Adrenal gland (tissue), 12 donors: ENCODE results near the gene CCNT1. TPM values are rescaled to one million over a fixed set of nuclear protein-coding genes. Genes with fewer than 3 reads are reported as not detected.
"Not testable (repeated sequence)": the region's sequence is repeated elsewhere in the genome, so short reads cannot be mapped to it uniquely, and the experiment has no call there.

ENCODE experiments used
- DNase-seq, 7 donors: peaks; one replicate each; pipeline ENCODE4 v3.0.0-alpha.2; 2019 to 2020
- H3K27ac ChIP-seq, 5 donors: fragments of 200-600 bp; sonication (generic) in 4 of 5; 1 replicate in 3 of 5; 2 replicates in 2 of 5; pipeline versions ENCODE4 v1.5.1 to v1.8.0; 2016 to 2020; ENCODE audit warnings: mild to moderate bottlenecking in 1 of 5
- H3K27me3 ChIP-seq: fragments of 200-600 bp; 2 replicates; pipeline ENCODE4 v1.8.0; 2021
- H3K36me3 ChIP-seq, 2 donors: fragments of 200-600 bp; replicated peaks in 1 of 2; 1 replicate in 1 of 2; 2 replicates in 1 of 2; pipeline versions ENCODE4 v1.5.1 to v1.8.0; 2018 to 2022
- H3K4me1 ChIP-seq, 2 donors: fragments of 200-600 bp; replicated peaks in 1 of 2; 1 replicate in 1 of 2; 2 replicates in 1 of 2; pipeline versions ENCODE4 v1.5.1 to v1.8.0; 2018 to 2021
- H3K4me3 ChIP-seq, 4 donors: fragments of 200-600 bp; sonication (generic) in 3 of 4; one replicate each; pipeline ENCODE4 v1.5.1; 2016 to 2018
- H3K9me3 ChIP-seq, 3 donors: fragments of 200-600 bp; sonication (generic) in 1 of 3; replicated peaks in 1 of 3; 1 replicate in 2 of 3; 2 replicates in 1 of 3; pipeline versions ENCODE4 v1.5.1 to v1.8.0; 2016 to 2021
- POLR2A ChIP-seq, 2 donors: fragments of 450-650 bp; IDR thresholded peaks; one replicate each; pipeline ENCODE4 v1.6.1; 2017; ENCODE audit warnings: antibody characterized with exemption in 2 of 2, mild to moderate bottlenecking in 2 of 2, moderate library complexity in 1 of 2
- WGBS, 4 donors: extraction: QIAGEN DNeasy Blood & Tissue Kit in 2 of 4; methylation state at CpG; one replicate each; pipeline versions ENCODE4 v1.1.5 to v1.1.7; 2013 to 2017; 5-methylcytosine and 5-hydroxymethylcytosine counted together
- intact Hi-C, 2 donors: fragments of 100-400 bp; cut with DNase I; formaldehyde crosslinking; loops; one replicate each; pipeline versions ENCODE4 v1.14.1 to v1.15.0; 2022 to 2023
- polyA plus RNA-seq, 3 donors: library from polyadenylated mRNA; stranded (reverse); fragments of 200-250 nt in 2 of 3; fragments of 350-450 nt in 1 of 3; fragmentation: Illumina TruSeq in 1 of 3; extraction: RNeasy Lipid Tissue Mini Kit (QIAGEN cat#74804) in 1 of 3; gene quantifications; one replicate each; pipeline ENCODE4 v1.2.3, GENCODE V29; 2013 to 2014
- total RNA-seq, 9 donors: library from RNA; depleted of rRNA in 4 of 9; stranded (reverse); fragments of >200 nt in 4 of 9; fragments of 120-200 nt in 1 of 9; fragmentation: NEBNext Ultra II Directional in 1 of 9; extraction: Animal tissue kit (Norgen Biotek cat#: 25700) in 1 of 9; gene quantifications; one replicate each; pipeline versions ENCODE4 v1.1.0 to v1.2.4, GENCODE V29; 2013 to 2023
- TF ChIP-seq, protein P1 (sequence below), 6 experiments: fragments of 450-650 bp in 4 of 6; fragments of 200-600 bp in 2 of 6; sonication (generic) in 1 of 6; IDR thresholded peaks; 1 replicate in 5 of 6; 2 replicates in 1 of 6; pipeline versions ENCODE4 v1.5.1 to v1.8.0; 2016 to 2021; ENCODE audit warnings: antibody characterized with exemption in 6 of 6, mild to moderate bottlenecking in 2 of 6, moderate library complexity in 1 of 6
- donor health status: healthy with polysubstance abuse.
- donor health status: Bipolar disorder and iron deficiency.
- donor health status: DM: yes; HTN: yes; CAD: no.
- donor health status: DM: no; HTN: no; CAD: no.
- donor health status: DM: no; HTN: no; CAD: no.
- donor health status: DM: yes; HTN: yes; CAD: no.

CCNT1 gene
- total and polyA plus RNA-seq, 12 donors = 5.4 to 49.6 (median 24.9) TPM

DNA sequence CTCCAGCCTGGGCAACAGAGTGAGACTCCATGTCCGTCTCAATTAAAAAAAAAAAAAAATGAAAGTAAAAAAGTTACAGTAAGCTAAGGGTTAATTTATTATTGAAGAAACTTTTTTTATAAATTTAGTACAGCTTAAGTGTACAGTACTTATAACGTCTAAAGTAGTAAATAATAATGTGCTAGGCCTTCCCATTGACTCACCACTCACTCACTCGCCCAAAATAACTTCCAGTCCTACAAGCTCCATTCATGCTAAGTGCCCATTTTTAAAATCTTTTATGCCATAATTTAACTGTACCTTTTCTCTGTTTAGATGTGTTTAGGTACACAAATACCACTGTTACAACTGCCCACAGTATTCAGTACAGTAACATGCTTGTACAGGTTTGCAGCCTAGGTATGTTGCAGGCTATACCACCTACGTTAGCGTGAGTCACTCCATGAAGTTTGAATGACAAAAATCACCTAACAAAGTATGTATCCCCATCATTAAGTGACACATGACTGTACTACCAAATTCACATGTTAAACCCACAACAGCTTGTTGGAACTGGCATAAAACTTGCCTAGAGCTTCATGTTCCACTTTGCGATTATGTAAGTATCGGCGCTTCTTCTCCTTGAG is 45.2 kb downstream of the CCNT1 start:
- Histone ChIP-seq H3K27ac (no peak overlapping the region), H3K27me3 (no peaks in the 10 kb centered on the region), H3K36me3 (peaks cover 0 to 91% of the 10 kb centered on the region in 2 donors), H3K9me3 (no peaks in the 10 kb centered on the region), H3K4me3 (no peak overlapping the region), H3K4me1 (peaks cover 0 to 9% of the 10 kb centered on the region in 2 donors)
- intact Hi-C loops = no loop called here
- WGBS, 4 donors = 78 to 84% (median 82%) methylated on average over 8 of the region's 8 CpGs
- no peak for TF ChIP-seq POLR2A (IDR thresholded peaks at IDR 0.05)
- TF ChIP-seq, protein P1, sequence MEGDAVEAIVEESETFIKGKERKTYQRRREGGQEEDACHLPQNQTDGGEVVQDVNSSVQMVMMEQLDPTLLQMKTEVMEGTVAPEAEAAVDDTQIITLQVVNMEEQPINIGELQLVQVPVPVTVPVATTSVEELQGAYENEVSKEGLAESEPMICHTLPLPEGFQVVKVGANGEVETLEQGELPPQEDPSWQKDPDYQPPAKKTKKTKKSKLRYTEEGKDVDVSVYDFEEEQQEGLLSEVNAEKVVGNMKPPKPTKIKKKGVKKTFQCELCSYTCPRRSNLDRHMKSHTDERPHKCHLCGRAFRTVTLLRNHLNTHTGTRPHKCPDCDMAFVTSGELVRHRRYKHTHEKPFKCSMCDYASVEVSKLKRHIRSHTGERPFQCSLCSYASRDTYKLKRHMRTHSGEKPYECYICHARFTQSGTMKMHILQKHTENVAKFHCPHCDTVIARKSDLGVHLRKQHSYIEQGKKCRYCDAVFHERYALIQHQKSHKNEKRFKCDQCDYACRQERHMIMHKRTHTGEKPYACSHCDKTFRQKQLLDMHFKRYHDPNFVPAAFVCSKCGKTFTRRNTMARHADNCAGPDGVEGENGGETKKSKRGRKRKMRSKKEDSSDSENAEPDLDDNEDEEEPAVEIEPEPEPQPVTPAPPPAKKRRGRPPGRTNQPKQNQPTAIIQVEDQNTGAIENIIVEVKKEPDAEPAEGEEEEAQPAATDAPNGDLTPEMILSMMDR (IDR thresholded peaks at IDR 0.05) = no peak
- DNase-seq = no peak

DNA sequence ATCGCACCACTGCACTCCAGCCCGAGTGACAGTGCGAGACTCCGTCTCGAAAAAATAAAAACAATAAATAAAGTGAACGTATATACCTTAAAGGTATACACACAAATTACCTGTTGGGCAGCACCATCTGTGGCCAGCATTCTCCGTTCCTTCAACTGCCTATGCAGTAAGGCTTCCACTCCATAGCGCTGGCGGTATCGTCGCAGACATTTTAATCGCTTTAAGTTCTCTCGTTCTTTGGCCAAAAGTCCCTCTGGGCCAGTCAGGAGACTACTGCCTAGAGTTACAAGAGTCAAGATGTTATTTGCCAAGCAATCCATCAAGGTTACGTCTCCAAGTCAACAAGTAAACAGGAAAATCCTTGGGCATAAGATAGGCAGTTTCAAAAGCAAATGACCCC is 47.5 kb downstream of the CCNT1 start:
- WGBS, 4 donors = 87 to 91% (median 90%) methylated on average over 14 of the region's 14 CpGs
- peaks cover 0 to 99% of the 10 kb centered on the region in 2 donors for H3K36me3 ChIP-seq
- intact Hi-C loops = no loop called here
- no peaks in the 10 kb centered on the region for H3K9me3 ChIP-seq
- H3K27ac ChIP-seq = no peak overlapping the region
- TF ChIP-seq, protein P1 (IDR thresholded peaks at IDR 0.05) = no peak
- no peak for TF ChIP-seq POLR2A (IDR thresholded peaks at IDR 0.05)
- no peaks in the 10 kb centered on the region for H3K4me1 ChIP-seq
- H3K27me3 ChIP-seq = no peaks in the 10 kb centered on the region
- no peak for DNase-seq
- no peak overlapping the region for H3K4me3 ChIP-seq

- peaks cover 0 to 81% of the 10 kb centered on the region in 2 donors for H3K36me3 ChIP-seq
- no peaks in the 10 kb centered on the region for H3K4me1 ChIP-seq
- 91 to 97% (median 94%) methylated on average over 4 of the region's 4 CpGs for WGBS, 4 donors
- DNase-seq = no peak
- TF ChIP-seq, protein P1 (IDR thresholded peaks at IDR 0.05) = no peak
- no peak for TF ChIP-seq POLR2A (IDR thresholded peaks at IDR 0.05)
- no peaks in the 10 kb centered on the region for H3K27me3 ChIP-seq
- no peak overlapping the region for H3K27ac ChIP-seq
- no peaks in the 10 kb centered on the region for H3K9me3 ChIP-seq
- no peak overlapping the region for H3K4me3 ChIP-seq
- intact Hi-C loops = no loop called here
Measured at GRCh38 chr12:48659863-48660262, 56.6 kb downstream of the CCNT1 start.

DNA sequence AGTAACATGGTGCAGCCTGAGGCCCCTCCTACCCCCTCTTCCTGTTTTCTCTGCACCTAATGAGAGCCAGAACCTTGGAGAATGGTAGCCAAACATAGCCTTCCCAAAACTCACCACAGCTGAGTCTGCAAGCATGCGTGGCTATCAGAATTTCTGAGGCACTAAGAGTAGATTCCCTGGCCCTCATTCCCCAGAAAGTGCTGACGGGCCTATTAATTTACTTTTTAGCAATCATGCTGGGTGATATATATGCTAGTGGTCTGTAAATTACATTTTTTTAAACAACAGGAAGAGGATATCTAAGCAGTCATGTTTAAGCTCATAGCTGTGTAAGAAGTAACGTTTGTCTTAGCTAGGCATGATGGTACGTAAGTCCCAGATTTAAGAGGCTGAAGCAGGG is 64.8 kb downstream of the CCNT1 start:
- Histone ChIP-seq H3K36me3 (peaks cover 0 to 48% of the 10 kb centered on the region in 2 donors), H3K4me3 (no peak overlapping the region), H3K27ac (no peak overlapping the region), H3K9me3 (no peaks in the 10 kb centered on the region), H3K27me3 (no peaks in the 10 kb centered on the region), H3K4me1 (no peaks in the 10 kb centered on the region)
- TF ChIP-seq, protein P1 (IDR thresholded peaks at IDR 0.05) = no peak
- no peak for TF ChIP-seq POLR2A (IDR thresholded peaks at IDR 0.05)
- no peak for DNase-seq
- 66 to 76% (median 76%) methylated on average over 4 of the region's 4 CpGs for WGBS, 4 donors
- intact Hi-C loops = no loop called here

DNA sequence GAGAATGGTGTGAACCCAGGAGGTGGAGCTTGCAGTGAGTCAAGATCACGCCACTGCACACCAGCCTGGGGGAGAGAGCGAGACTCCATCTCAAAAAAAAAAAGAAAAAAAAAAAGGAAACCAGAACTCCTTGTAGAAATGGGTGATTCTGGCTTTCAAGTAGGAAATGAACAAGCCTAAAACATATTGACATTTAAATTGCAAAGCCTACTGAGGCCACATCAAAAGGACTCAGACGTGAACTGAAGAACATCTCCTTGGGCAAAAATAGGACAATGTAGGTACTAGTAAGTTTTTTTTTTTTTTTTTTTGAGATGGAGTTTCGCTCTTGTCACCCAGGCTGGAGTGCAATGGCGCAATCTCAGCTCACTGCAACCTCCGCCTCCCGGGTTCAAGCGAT is 71.2 kb downstream of the CCNT1 start:
- H3K4me3 ChIP-seq, H3K27ac ChIP-seq, DNase-seq, H3K9me3 ChIP-seq, H3K4me1 ChIP-seq, H3K27me3 ChIP-seq, H3K36me3 ChIP-seq, intact Hi-C loops: not testable (repeated sequence)
- WGBS, 4 donors = 92 to 99% (median 96%) methylated on average over 7 to 8 of the region's 8 CpGs
